Hepatocyte (in vitro differentiated cells): ENCODE results near the gene FBXO41.

ENCODE experiments used
- EZH2phosphoT487 ChIP-seq: fragments of 200-600 bp; sonication (generic); IDR thresholded peaks from one replicate; pipeline ENCODE4 v1.6.1; 2018; ENCODE audit warnings: antibody characterized with exemption, mild to moderate bottlenecking, low read depth, moderate library complexity; ENCODE audit not compliant: unreplicated experiment, severe bottlenecking
- TF ChIP-seq, protein P1 (sequence below): fragments of 200-600 bp; sonication (generic); IDR thresholded peaks from 2 replicates; pipeline ENCODE4 v1.5.1; 2016; ENCODE audit warnings: antibody characterized with exemption, mild to moderate bottlenecking; ENCODE audit not compliant: poor library complexity

DNA sequence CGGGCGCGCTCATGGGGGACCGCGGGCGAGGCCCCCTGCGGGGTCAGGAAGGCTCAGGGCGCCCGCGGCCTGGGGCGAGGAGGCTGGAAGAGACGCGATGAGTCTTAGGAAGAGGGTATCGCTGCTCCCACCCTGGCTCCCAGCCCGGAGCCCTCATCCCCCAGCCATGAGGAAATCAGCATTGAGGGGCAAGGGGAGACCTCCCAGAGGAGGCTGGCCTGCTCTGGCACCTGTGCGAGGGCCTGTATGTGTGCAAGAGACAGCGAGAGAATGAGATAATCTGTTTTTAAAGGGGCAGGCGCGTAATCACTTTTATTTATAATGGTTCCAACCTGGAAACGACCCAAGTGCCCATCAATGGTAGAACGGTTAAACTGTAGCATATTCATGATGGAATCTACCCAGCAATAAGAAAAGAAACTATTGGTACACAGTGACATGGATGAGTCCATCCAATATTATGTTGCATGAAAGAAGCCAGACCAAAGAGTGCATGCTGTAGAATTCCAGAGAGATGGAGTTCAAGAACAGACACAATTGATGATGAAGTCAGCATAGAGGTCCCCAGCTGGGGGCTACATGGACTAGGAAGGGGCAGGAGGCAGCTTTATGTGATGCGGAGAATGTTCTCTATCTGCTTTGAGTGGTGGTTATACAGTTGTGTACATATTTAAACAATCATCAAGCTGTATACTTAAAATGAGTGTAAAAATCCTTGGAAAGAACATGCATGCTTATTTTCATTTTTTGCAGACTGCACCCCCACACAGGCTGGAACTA lies 14.4 kb downstream of the FBXO41 start:
- TF ChIP-seq, protein P1, sequence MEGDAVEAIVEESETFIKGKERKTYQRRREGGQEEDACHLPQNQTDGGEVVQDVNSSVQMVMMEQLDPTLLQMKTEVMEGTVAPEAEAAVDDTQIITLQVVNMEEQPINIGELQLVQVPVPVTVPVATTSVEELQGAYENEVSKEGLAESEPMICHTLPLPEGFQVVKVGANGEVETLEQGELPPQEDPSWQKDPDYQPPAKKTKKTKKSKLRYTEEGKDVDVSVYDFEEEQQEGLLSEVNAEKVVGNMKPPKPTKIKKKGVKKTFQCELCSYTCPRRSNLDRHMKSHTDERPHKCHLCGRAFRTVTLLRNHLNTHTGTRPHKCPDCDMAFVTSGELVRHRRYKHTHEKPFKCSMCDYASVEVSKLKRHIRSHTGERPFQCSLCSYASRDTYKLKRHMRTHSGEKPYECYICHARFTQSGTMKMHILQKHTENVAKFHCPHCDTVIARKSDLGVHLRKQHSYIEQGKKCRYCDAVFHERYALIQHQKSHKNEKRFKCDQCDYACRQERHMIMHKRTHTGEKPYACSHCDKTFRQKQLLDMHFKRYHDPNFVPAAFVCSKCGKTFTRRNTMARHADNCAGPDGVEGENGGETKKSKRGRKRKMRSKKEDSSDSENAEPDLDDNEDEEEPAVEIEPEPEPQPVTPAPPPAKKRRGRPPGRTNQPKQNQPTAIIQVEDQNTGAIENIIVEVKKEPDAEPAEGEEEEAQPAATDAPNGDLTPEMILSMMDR: no peak
- TF ChIP-seq EZH2phosphoT487: no peak
